Activated CD4-positive, alpha-beta T cell treated with anti-CD3 and anti-CD28 coated beads, Interleukin-2, Interleukin-4, amounts not matched to agents 100 ng/mL and 50 ng/mL, durations not matched to agents 16 hours and 8 hours (primary cell): Measurements from ENCODE around the gene DISP3.

Experiments
- DNase-seq: peaks from one replicate; pipeline ENCODE4 v3.0.0-alpha.2; 2020; ENCODE audit warnings: low spot score

DISP3 gene

GRCh38 chr1:11456965-11457364 lies 22.0 kb upstream of the DISP3 start:
- DNase-seq = no peak

- no peak for DNase-seq
Observed at GRCh38 chr1:11458811-11459275, 20.1 kb upstream of the DISP3 start.

- no peak for DNase-seq
Observed at GRCh38 chr1:11461531-11462137, 17.3 kb upstream of the DISP3 start.

GRCh38 chr1:11462224-11462923 lies 16.6 kb upstream of the DISP3 start:
- no peak for DNase-seq

- DNase-seq = no peak
Observed at GRCh38 chr1:11463177-11463576, 15.8 kb upstream of the DISP3 start.

GRCh38 chr1:11465307-11465706 lies 13.6 kb upstream of the DISP3 start:
- no peak for DNase-seq

GRCh38 chr1:11466416-11466815 lies 12.5 kb upstream of the DISP3 start:
- DNase-seq = no peak

GRCh38 chr1:11468878-11469277 lies 10.1 kb upstream of the DISP3 start:
- no peak for DNase-seq

- DNase-seq = no peak
Observed at GRCh38 chr1:11470912-11471311, 8.0 kb upstream of the DISP3 start.

GRCh38 chr1:11471473-11471872 lies 7.5 kb upstream of the DISP3 start:
- DNase-seq = no peak

- no peak for DNase-seq
Observed at GRCh38 chr1:11472284-11472683, 6.7 kb upstream of the DISP3 start.

GRCh38 chr1:11472741-11473140 lies 6.2 kb upstream of the DISP3 start:
- DNase-seq = no peak

- DNase-seq = peak; percentile 6
Observed at GRCh38 chr1:11473491-11474034, 5.4 kb upstream of the DISP3 start.

- DNase-seq = no peak
Observed at GRCh38 chr1:11474826-11475225, 4.1 kb upstream of the DISP3 start.

- DNase-seq = no peak
Observed at GRCh38 chr1:11475748-11476147, 3.2 kb upstream of the DISP3 start.

GRCh38 chr1:11479375-11479979 lies 522 bp downstream of the DISP3 start:
- DNase-seq = no peak

GRCh38 chr1:11481019-11481418 lies 2.1 kb downstream of the DISP3 start:
- no peak for DNase-seq

- no peak for DNase-seq
Observed at GRCh38 chr1:11482198-11482597, 3.2 kb downstream of the DISP3 start.

GRCh38 chr1:11482701-11483479 lies 3.9 kb downstream of the DISP3 start:
- no peak for DNase-seq

GRCh38 chr1:11483581-11484320 lies 4.8 kb downstream of the DISP3 start:
- no peak for DNase-seq

GRCh38 chr1:11484321-11484655 lies 5.3 kb downstream of the DISP3 start:
- no peak for DNase-seq

- DNase-seq = no peak
Observed at GRCh38 chr1:11485191-11485590, 6.2 kb downstream of the DISP3 start.
